NB4 (cell line): ENCODE data around the gene RAD51C.

Experiments used
- CTCF ChIP-seq: IDR thresholded peaks from one replicate; pipeline ENCODE4 v1.5.1; 2012; ENCODE audit warnings: low read depth, low read length
- MAX ChIP-seq: IDR thresholded peaks from 2 replicates; pipeline ENCODE4 v1.6.1; 2011; ENCODE audit warnings: low read depth, low read length
- POLR2A ChIP-seq: IDR thresholded peaks from 2 replicates; pipeline ENCODE4 v1.6.1; 2011; ENCODE audit warnings: mild to moderate bottlenecking; ENCODE audit not compliant: insufficient read length; ENCODE audit errors: extremely low read depth

GRCh38 chr17:58757162-58757613 is 64.8 kb downstream of the RAD51C start:
- TF ChIP-seq CTCF (no peak), MAX (no peak), POLR2A (no peak)
